ENCODE results near the gene NPR1.

Gene NPR1

DNA sequence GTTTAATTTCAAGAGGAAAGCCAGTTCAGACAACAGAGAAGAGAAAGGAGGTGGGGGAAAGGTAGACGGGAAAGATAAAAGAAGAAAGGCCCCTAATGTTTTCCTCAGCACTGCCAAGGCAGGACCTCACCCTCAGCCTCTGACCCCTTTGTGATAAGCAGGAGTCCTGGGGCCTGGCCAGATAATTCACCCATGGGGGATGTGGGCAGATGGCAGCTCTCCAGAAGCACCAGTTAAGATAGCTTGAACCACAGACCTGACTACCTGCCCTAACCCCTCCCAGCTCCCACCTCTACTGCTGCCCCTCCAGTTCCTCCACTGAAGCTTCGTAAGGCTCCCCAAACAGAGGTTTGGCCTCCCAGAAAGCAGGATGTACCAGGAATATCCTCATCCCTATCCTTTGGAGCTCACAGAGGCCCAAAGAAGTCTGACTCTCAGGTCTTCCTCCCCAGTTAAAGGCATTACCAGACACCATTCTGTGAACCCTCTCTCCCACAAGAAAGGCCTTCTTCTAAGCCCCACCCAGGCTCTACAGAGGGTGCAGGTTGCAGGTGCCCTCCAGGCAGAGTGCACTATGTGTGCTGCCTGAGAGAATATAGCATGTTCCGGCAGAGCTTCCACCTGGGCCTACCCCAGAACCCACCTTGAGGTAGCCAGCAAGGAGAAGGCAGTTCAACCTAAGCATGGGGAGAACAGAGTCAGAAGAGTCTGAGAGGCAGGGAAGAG, 29.2 kb upstream of the NPR1 start:
- peaks cover 4% of the 10 kb centered on the region for H3K4me1 ChIP-seq (ENCODE audit: insufficient read depth, low read length, poor library complexity, severe bottlenecking)
- no peaks in the 10 kb centered on the region for H3K9me3 ChIP-seq (ENCODE audit: insufficient read depth, low read depth, low read length)
- no peak for TF ChIP-seq EZH2phosphoT487 (IDR thresholded peaks at IDR 0.05; ENCODE audit: borderline replicate concordance)
- TF ChIP-seq, protein P1, sequence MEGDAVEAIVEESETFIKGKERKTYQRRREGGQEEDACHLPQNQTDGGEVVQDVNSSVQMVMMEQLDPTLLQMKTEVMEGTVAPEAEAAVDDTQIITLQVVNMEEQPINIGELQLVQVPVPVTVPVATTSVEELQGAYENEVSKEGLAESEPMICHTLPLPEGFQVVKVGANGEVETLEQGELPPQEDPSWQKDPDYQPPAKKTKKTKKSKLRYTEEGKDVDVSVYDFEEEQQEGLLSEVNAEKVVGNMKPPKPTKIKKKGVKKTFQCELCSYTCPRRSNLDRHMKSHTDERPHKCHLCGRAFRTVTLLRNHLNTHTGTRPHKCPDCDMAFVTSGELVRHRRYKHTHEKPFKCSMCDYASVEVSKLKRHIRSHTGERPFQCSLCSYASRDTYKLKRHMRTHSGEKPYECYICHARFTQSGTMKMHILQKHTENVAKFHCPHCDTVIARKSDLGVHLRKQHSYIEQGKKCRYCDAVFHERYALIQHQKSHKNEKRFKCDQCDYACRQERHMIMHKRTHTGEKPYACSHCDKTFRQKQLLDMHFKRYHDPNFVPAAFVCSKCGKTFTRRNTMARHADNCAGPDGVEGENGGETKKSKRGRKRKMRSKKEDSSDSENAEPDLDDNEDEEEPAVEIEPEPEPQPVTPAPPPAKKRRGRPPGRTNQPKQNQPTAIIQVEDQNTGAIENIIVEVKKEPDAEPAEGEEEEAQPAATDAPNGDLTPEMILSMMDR (conservative IDR thresholded peaks at IDR 0.05; ENCODE audit: low read length), result no peak
- H3K27me3 ChIP-seq (ENCODE audit: insufficient read depth, low read length, poor library complexity, severe bottlenecking), result no peaks in the 10 kb centered on the region
- H3K79me2 ChIP-seq (ENCODE audit: insufficient read depth, low read length), result 0 out of 2 replicates have a peak, but pooled peaks cover 1% of the 10 kb centered on the region
- H3K9me2 ChIP-seq (replicated peaks; ENCODE audit: low read depth, low read length), result no peaks in the 10 kb centered on the region
- H2AFZ ChIP-seq (ENCODE audit: low read length), result no peak overlapping the region
- H4K20me1 ChIP-seq (ENCODE audit: insufficient read depth, low read length, poor library complexity, severe bottlenecking), result peaks cover 4% of the 10 kb centered on the region
- H3K4me3 ChIP-seq (ENCODE audit: low read length, poor library complexity, severe bottlenecking), result no peak overlapping the region
- H3K4me2 ChIP-seq (ENCODE audit: low read depth, low read length, poor library complexity, severe bottlenecking), result no peak overlapping the region
- no peak overlapping the region for H3K9ac ChIP-seq (ENCODE audit: low read depth, low read length, poor library complexity, severe bottlenecking)
- no peaks in the 10 kb centered on the region for H3F3A ChIP-seq (ENCODE audit: low read depth)
- H3K36me3 ChIP-seq (ENCODE audit: insufficient read depth, low read length), result peaks cover 23% of the 10 kb centered on the region; the same call in 1 of the 2 replicates

DNA sequence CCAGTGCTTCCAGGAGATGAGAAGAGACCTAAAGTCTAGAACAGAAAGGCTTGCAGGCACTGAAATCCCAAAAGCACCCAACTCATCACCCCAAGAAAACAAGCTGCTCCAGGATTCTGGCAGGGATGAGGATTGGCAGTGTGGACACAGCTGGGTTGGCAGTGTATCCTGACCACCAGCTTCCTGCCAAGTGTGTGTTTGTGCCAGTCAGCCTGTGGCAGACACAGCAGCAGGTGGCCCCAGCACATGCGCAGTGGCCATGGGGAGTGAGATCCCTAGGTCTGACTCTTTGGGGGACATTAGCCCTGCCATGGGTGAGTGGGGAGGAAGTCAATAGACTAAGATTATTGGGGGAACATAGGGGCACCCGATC, 28.6 kb upstream of the NPR1 start:
- Histone ChIP-seq H3K4me1 (ENCODE audit: insufficient read depth, low read length, poor library complexity, severe bottlenecking) (peaks cover 4% of the 10 kb centered on the region), H2AFZ (ENCODE audit: low read length) (no peak overlapping the region), H3K27me3 (ENCODE audit: insufficient read depth, low read length, poor library complexity, severe bottlenecking) (no peaks in the 10 kb centered on the region), H3F3A (ENCODE audit: low read depth) (no peaks in the 10 kb centered on the region), H3K9ac (ENCODE audit: low read depth, low read length, poor library complexity, severe bottlenecking) (no peak overlapping the region), H3K79me2 (ENCODE audit: insufficient read depth, low read length) (no peaks in the 10 kb centered on the region), H4K20me1 (ENCODE audit: insufficient read depth, low read length, poor library complexity, severe bottlenecking) (peaks cover 4% of the 10 kb centered on the region), H3K36me3 (ENCODE audit: insufficient read depth, low read length) (peaks cover 18% of the 10 kb centered on the region; the same call in 1 of the 2 replicates), H3K9me2 (replicated peaks; ENCODE audit: low read depth, low read length) (no peaks in the 10 kb centered on the region), H3K4me2 (ENCODE audit: low read depth, low read length, poor library complexity, severe bottlenecking) (no peak overlapping the region), H3K9me3 (ENCODE audit: insufficient read depth, low read depth, low read length) (no peaks in the 10 kb centered on the region), H3K4me3 (ENCODE audit: low read length, poor library complexity, severe bottlenecking) (no peak overlapping the region)
- TF ChIP-seq, protein P1 (conservative IDR thresholded peaks at IDR 0.05; ENCODE audit: low read length), result no peak
- no peak for TF ChIP-seq EZH2phosphoT487 (IDR thresholded peaks at IDR 0.05; ENCODE audit: borderline replicate concordance)

DNA sequence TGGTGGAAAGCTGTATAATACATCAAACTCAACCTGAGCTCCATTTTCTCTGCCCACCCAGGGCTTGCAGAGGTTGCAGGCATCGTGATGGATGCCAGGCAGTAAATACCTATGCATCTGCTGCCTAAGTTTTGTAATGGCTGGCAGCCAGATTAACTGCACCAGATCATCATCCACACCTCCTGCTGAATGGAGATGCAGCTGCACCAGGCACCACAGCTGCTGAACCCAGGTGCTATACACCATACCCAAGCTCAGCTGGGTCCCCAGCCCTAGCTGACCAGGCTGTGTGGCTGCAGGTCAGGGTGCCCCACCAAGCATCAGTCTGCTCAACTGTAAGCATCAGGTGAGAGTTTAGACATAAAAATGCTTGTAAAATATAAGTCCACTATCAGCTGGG, 26.7 kb upstream of the NPR1 start:
- H3K36me3 ChIP-seq (ENCODE audit: insufficient read depth, low read length), result no peaks in the 10 kb centered on the region

More for the DNA sequence above, 26.7 kb upstream of the NPR1 start:
- no peak overlapping the region for H3K4me3 ChIP-seq (ENCODE audit: low read length, poor library complexity, severe bottlenecking)
- no peaks in the 10 kb centered on the region for H3F3A ChIP-seq (ENCODE audit: low read depth)
- H3K9me2 ChIP-seq (replicated peaks; ENCODE audit: low read depth, low read length), result no peaks in the 10 kb centered on the region
- no peaks in the 10 kb centered on the region for H4K20me1 ChIP-seq (ENCODE audit: insufficient read depth, low read length, poor library complexity, severe bottlenecking)
- H3K9ac ChIP-seq (ENCODE audit: low read depth, low read length, poor library complexity, severe bottlenecking), result no peak overlapping the region
- H3K79me2 ChIP-seq (ENCODE audit: insufficient read depth, low read length), result no peaks in the 10 kb centered on the region
- H3K4me2 ChIP-seq (ENCODE audit: low read depth, low read length, poor library complexity, severe bottlenecking), result no peak overlapping the region
- TF ChIP-seq, protein P1 (conservative IDR thresholded peaks at IDR 0.05; ENCODE audit: low read length), result no peak
- no peak for TF ChIP-seq EZH2phosphoT487 (IDR thresholded peaks at IDR 0.05; ENCODE audit: borderline replicate concordance)
- H3K27me3 ChIP-seq (ENCODE audit: insufficient read depth, low read length, poor library complexity, severe bottlenecking), result no peaks in the 10 kb centered on the region
- H3K9me3 ChIP-seq (ENCODE audit: insufficient read depth, low read depth, low read length), result no peaks in the 10 kb centered on the region
- H2AFZ ChIP-seq (ENCODE audit: low read length), result no peak overlapping the region
- peaks cover 4% of the 10 kb centered on the region for H3K4me1 ChIP-seq (ENCODE audit: insufficient read depth, low read length, poor library complexity, severe bottlenecking)

Data from Loucy (cell line).